Vagina (tissue), 2 donors: ENCODE measurements around the gene POLN.

Source experiments
- CTCF ChIP-seq, 3 experiments: fragments of 450-650 bp in 2 of 3; fragments of 200-600 bp in 1 of 3; sonication (generic) in 1 of 3; IDR thresholded peaks; one replicate each; pipeline ENCODE4 v1.5.1; 2017 to 2019; ENCODE audit warnings: antibody characterized with exemption in 3 of 3, mild to moderate bottlenecking in 2 of 3, moderate library complexity in 2 of 3
- POLR2A ChIP-seq, 2 donors: fragments of 450-650 bp; IDR thresholded peaks; one replicate each; pipeline ENCODE4 v1.6.1; 2017; ENCODE audit warnings: antibody characterized with exemption in 2 of 2, mild to moderate bottlenecking in 2 of 2, moderate library complexity in 2 of 2

GRCh38 chr4:2252530-2253091 lies 10.7 kb upstream of the POLN start:
- TF ChIP-seq POLR2A (IDR thresholded peaks at IDR 0.05) (no peak), CTCF (IDR thresholded peaks at IDR 0.05) (no peak)
